ENCODE measurements around the gene FXYD5. TPM values are rescaled to one million over a fixed set of nuclear protein-coding genes. Genes with fewer than 3 reads are reported as not detected.

FXYD5 gene
- total and polyA plus RNA-seq, 10 of the 15 experiments (the other 5 are each of a cell fraction or from before 2014, with no cell fraction given), result 30.0 to 159 (median 93.9) TPM

DNA sequence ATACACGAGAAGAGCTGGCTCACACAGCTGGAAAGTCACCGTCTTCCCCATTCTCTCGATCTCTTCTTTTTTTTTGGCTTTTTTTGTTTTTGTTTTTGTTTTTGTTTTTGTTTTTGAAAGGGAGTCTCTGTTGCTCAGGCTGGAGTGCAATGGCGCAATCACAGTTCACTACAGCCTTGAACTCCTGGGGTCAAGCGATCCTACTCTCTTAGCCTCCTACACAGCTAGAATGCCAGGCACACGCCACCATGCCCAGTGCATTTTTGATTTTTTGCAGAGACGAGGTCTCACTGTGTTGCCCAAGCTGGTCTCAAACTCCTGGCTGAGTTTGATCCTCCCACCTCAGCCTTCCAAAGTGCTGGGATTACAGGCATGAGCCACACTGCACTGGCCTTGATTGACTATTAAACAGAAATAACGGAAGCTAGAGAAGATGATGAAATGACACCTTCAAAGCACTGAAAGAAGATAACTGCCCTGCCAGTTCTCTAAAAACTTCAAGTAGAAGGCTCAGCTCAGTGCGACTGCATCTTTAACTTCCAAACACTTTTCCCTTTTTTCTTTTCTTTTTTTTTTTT lies 34.9 kb upstream of the FXYD5 start:
- intact Hi-C loops (cut with micrococcal nuclease; ENCODE audit: unreplicated experiment) (no loop called here), in situ Hi-C loops (cut with MboI) (no loop called here)
- WGBS (ENCODE audit: insufficient coverage, insufficient replicate concordance, low lambda C conversion rate, missing lambda C conversion rate), result 61% methylated on average over 9 of the region's 9 CpGs
- CTCF ChIA-PET, result interaction anchor here (6.4 kb wide), 2 partner anchors 16 to 22 kb away, joined by 34 to 75 read pairs; partner anchors contain the start of genes FXYD7 and LGI4
- no peak overlapping the region for H3K4me2 ChIP-seq (ENCODE audit: control insufficient read depth, insufficient read depth)
- no peak overlapping the region for H3K9ac ChIP-seq (ENCODE audit: control insufficient read depth, insufficient read depth, low read length)
- H3K79me2 ChIP-seq (ENCODE audit: control insufficient read depth, insufficient read depth, low read length), result no peaks in the 10 kb centered on the region
- H3K27me3 ChIP-seq (replicated peaks in 1 of 2; ENCODE audit: control insufficient read depth in 2 of 2, insufficient read depth in 2 of 2, low read length in 1 of 2), result no peaks in the 10 kb centered on the region
- POLR2A ChIA-PET, result no interaction called here
- H3K9me3 ChIP-seq (replicated peaks; ENCODE audit: control insufficient read depth, insufficient read depth, low read length), result no peaks in the 10 kb centered on the region
- RAD21 ChIA-PET (ENCODE audit: unreplicated experiment), result interaction anchor here (1.6 kb wide), 1 partner anchor 16 kb away, joined by 6 read pairs; no protein-coding TSS in a partner anchor
- no peak for DNase-seq (ENCODE audit: low read depth, low spot score)
- no peak overlapping the region for H3K27ac ChIP-seq (ENCODE audit: control insufficient read depth, insufficient read depth)
- ATAC-seq, result no peak
- TF ChIP-seq HDAC2 (IDR thresholded peaks at IDR 0.05), result no peak
- no peak for TF ChIP-seq ZBTB40 (IDR thresholded peaks at IDR 0.05; ENCODE audit: borderline replicate concordance)
- TF ChIP-seq NRF1 (conservative IDR thresholded peaks at IDR 0.05; ENCODE audit: low read depth, low read length), result no peak
- H2AFZ ChIP-seq (ENCODE audit: control insufficient read depth, low read depth, low read length), result no peak overlapping the region
- no peaks in the 10 kb centered on the region for H4K20me1 ChIP-seq (ENCODE audit: control insufficient read depth, insufficient read depth)
- SMC1A ChIA-PET (ENCODE audit: uncharacterized antibody, unreplicated experiment), result no interaction called here
- no peaks in the 10 kb centered on the region for H3K36me3 ChIP-seq (ENCODE audit: control insufficient read depth in 2 of 2, insufficient read depth in 2 of 2, low read length in 1 of 2)
- H3K4me3 ChIP-seq, result no peak overlapping the region
- peaks cover 14% of the 10 kb centered on the region for H3K4me1 ChIP-seq (ENCODE audit: control insufficient read depth, insufficient read depth, low read length)
- FAIRE-seq, result no peak
- BruUV-seq (replicated peaks), result no TSS peak

All from GM12878 (cell line).